ENCODE data around the gene ZNF136. TPM values are rescaled to one million over a fixed set of nuclear protein-coding genes. Genes with fewer than 3 reads are reported as not detected.
A peak's percentile ranks its signal among the peaks of the same experiment; 100 is the strongest.

Gene ZNF136
- total RNA-seq, 1 experiment from 2014 or later, result 6.7 TPM

- no peak for TF ChIP-seq USF2 (CRISPR knock-in tag; IDR thresholded peaks at IDR 0.05)
- TF ChIP-seq MLX (CRISPR knock-in tag; IDR thresholded peaks at IDR 0.05), result no peak
- no peak for TF ChIP-seq ELF4 (CRISPR knock-in tag; IDR thresholded peaks at IDR 0.05; ENCODE audit: low read depth)
- TF ChIP-seq ZNF396 (CRISPR knock-in tag; IDR thresholded peaks at IDR 0.05; ENCODE audit: borderline replicate concordance), result no peak
- no peak for TF ChIP-seq ZBTB43 (CRISPR knock-in tag; IDR thresholded peaks at IDR 0.05)
- no peak for TF ChIP-seq NFATC4 (CRISPR knock-in tag; IDR thresholded peaks at IDR 0.05)
- TF ChIP-seq HMGA2 (CRISPR knock-in tag; IDR thresholded peaks at IDR 0.05), result no peak
- TF ChIP-seq E2F1 (CRISPR knock-in tag; IDR thresholded peaks at IDR 0.05), result no peak
Observed at GRCh38 chr19:12187625-12188024, 24.7 kb downstream of the ZNF136 start (continued).

GRCh38 chr19:12194827-12195731, 32.2 kb downstream of the ZNF136 start:
- H3K36me3 Mint-ChIP-seq, result peaks cover 25% of the 10 kb centered on the region
- peak; percentile 98 for ATAC-seq
- ChIA-PET CTCF (interaction anchor here (0.5 to 1.7 kb wide), 10 partner anchors 33 to 445 kb away, joined by 3 to 6 read pairs (median 4); partner anchors contain the start of genes ZNF136, ZNF20 and ZNF442), POLR2A (interaction anchor here (0.7 to 1.5 kb wide), 5 partner anchors 39 to 170 kb away, joined by 3 to 5 read pairs (median 4); partner anchors contain the start of genes ZNF20, ZNF44, ZNF442 and ZNF563)
- H3K4me3 Mint-ChIP-seq, result peak overlapping the region; percentile 91
- peaks cover 13% of the 10 kb centered on the region for H3K9me3 Mint-ChIP-seq
- peak overlapping the region; percentile 99 for H3K27ac Mint-ChIP-seq
- H3K4me1 Mint-ChIP-seq, result peaks cover 11% of the 10 kb centered on the region
- no peaks in the 10 kb centered on the region for H3K27me3 Mint-ChIP-seq (ENCODE audit: low read depth)
- DNase-seq (ENCODE audit: low spot score), result peak; percentile 98
- TF ChIP-seq OVOL2 (CRISPR knock-in tag; IDR thresholded peaks at IDR 0.05; ENCODE audit: borderline replicate concordance) (no peak), ZNF219 (CRISPR knock-in tag; IDR thresholded peaks at IDR 0.05; ENCODE audit: borderline replicate concordance) (no peak; the same call in 1 of the 2 replicates), MAX (CRISPR knock-in tag; IDR thresholded peaks at IDR 0.05) (peak; percentile 39), E2F5 (CRISPR knock-in tag; IDR thresholded peaks at IDR 0.05) (peak; percentile 66; the same call in 1 of the 2 replicates), USF2 (CRISPR knock-in tag; IDR thresholded peaks at IDR 0.05) (peak; percentile 88), FOXP1 (CRISPR knock-in tag; IDR thresholded peaks at IDR 0.05; ENCODE audit: borderline replicate concordance) (0 out of 2 replicates have a peak, but pooled peaks have one; percentile 19), ZNF121 (CRISPR knock-in tag; IDR thresholded peaks at IDR 0.05) (peak; percentile 56; the same call in 1 of the 2 replicates), SMAD3 (CRISPR knock-in tag; IDR thresholded peaks at IDR 0.05; ENCODE audit: borderline replicate concordance) (0 out of 2 replicates have a peak, but pooled peaks have one; percentile 52), RELA (CRISPR knock-in tag; IDR thresholded peaks at IDR 0.05; ENCODE audit: borderline replicate concordance) (peak; percentile 78), USF1 (CRISPR knock-in tag; IDR thresholded peaks at IDR 0.05) (peak; percentile 82), CREB1 (CRISPR knock-in tag; IDR thresholded peaks at IDR 0.05) (0 out of 2 replicates have a peak, but pooled peaks have one; percentile 6), ZNF281 (CRISPR knock-in tag; IDR thresholded peaks at IDR 0.05) (no peak), ZNF263 (CRISPR knock-in tag; IDR thresholded peaks at IDR 0.05; ENCODE audit: low read depth) (0 out of 2 replicates have a peak, but pooled peaks have one; percentile 17)
